Endothelial cell (in vitro differentiated cells): ENCODE results near the gene PYM1. TPM values are rescaled to one million over a fixed set of nuclear protein-coding genes. Genes with fewer than 3 reads are reported as not detected.

Experiments
- DNase-seq: peaks from one replicate; pipeline ENCODE4 v3.0.0; 2021; ENCODE audit warnings: low spot score
- H3K27ac Mint-ChIP-seq: one replicate; pipeline ENCODE4 v1.8.0; 2021; ENCODE audit warnings: mixed read lengths, inconsistent platforms; ENCODE audit not compliant: unreplicated experiment
- H3K27me3 Mint-ChIP-seq: one replicate; pipeline ENCODE4 v1.8.0; 2021; ENCODE audit warnings: mild to moderate bottlenecking, moderate library complexity, mixed read lengths, inconsistent platforms; ENCODE audit not compliant: unreplicated experiment
- H3K36me3 Mint-ChIP-seq: one replicate; pipeline ENCODE4 v1.8.0; 2021; ENCODE audit warnings: mild to moderate bottlenecking, low read depth, mixed read lengths, inconsistent platforms; ENCODE audit not compliant: unreplicated experiment
- H3K4me1 Mint-ChIP-seq: one replicate; pipeline ENCODE4 v1.8.0; 2021; ENCODE audit warnings: mild to moderate bottlenecking, mixed read lengths, inconsistent platforms; ENCODE audit not compliant: unreplicated experiment
- H3K4me3 Mint-ChIP-seq: one replicate; pipeline ENCODE4 v1.8.0; 2021; ENCODE audit warnings: mild to moderate bottlenecking, mixed read lengths, inconsistent platforms; ENCODE audit not compliant: unreplicated experiment
- H3K9me3 Mint-ChIP-seq: one replicate; pipeline ENCODE4 v1.8.0; 2021; ENCODE audit warnings: mixed read lengths, inconsistent platforms; ENCODE audit not compliant: unreplicated experiment
- CTCF ChIP-seq: fragments of 200-600 bp; sonication (generic); IDR thresholded peaks from one replicate; pipeline ENCODE4 v1.5.0; 2021; ENCODE audit warnings: antibody characterized with exemption; ENCODE audit not compliant: unreplicated experiment
- total RNA-seq: library from RNA; stranded (reverse); fragmentation: NEBNext Ultra II Directional; extraction: Animal tissue kit (Norgen Biotek cat#: 25700); gene quantifications from one replicate; pipeline ENCODE4 v1.2.1, GENCODE V29; 2021; ENCODE audit not compliant: unreplicated experiment

The PYM1 gene
- total RNA-seq, 1 donor from 2014 or later = 58.6 TPM

GRCh38 chr12:55965941-55966407 is 38.3 kb upstream of the PYM1 start, which contains the start of gene PMEL:
TSS of gene PMEL (minus strand) at chr12:55966042. CDS start at chr12:55966011, 31 bp downstream.
- H3K4me1 Mint-ChIP-seq = peaks cover 31% of the 10 kb centered on the region
- peak within 1 kb of the TSS; percentile 96 for H3K4me3 Mint-ChIP-seq
- peaks cover 12% of the 10 kb centered on the region for H3K36me3 Mint-ChIP-seq
- H3K27me3 Mint-ChIP-seq = peaks cover 10% of the 10 kb centered on the region
- peak; percentile 19 for DNase-seq
- TF ChIP-seq CTCF = no peak
- no peaks in the 10 kb centered on the region for H3K9me3 Mint-ChIP-seq
- peak within 1 kb of the TSS; percentile 89 for H3K27ac Mint-ChIP-seq

- Mint-ChIP-seq H3K36me3 (peaks cover 8% of the 10 kb centered on the region), H3K27me3 (peaks cover 10% of the 10 kb centered on the region), H3K4me3 (peak overlapping the region; percentile 96), H3K9me3 (no peaks in the 10 kb centered on the region), H3K27ac (peak overlapping the region; percentile 89), H3K4me1 (peaks cover 30% of the 10 kb centered on the region)
- TF ChIP-seq CTCF = no peak
- no peak for DNase-seq
Measured at GRCh38 chr12:55965240-55965639, 37.5 kb upstream of the PYM1 start.

GRCh38 chr12:55963760-55964159 is 36.1 kb upstream of the PYM1 start:
- Mint-ChIP-seq H3K27me3 (peaks cover 10% of the 10 kb centered on the region), H3K9me3 (no peaks in the 10 kb centered on the region), H3K4me3 (peak overlapping the region; percentile 12), H3K4me1 (peaks cover 30% of the 10 kb centered on the region), H3K27ac (peak overlapping the region; percentile 70), H3K36me3 (peaks cover 4% of the 10 kb centered on the region)
- TF ChIP-seq CTCF = no peak
- DNase-seq = no peak

- H3K36me3 Mint-ChIP-seq = peaks cover 18% of the 10 kb centered on the region
- no peak for DNase-seq
- no peaks in the 10 kb centered on the region for H3K9me3 Mint-ChIP-seq
- H3K27me3 Mint-ChIP-seq = peaks cover 6% of the 10 kb centered on the region
- no peak overlapping the region for H3K27ac Mint-ChIP-seq
- peaks cover 2% of the 10 kb centered on the region for H3K4me1 Mint-ChIP-seq
- no peak overlapping the region for H3K4me3 Mint-ChIP-seq
- TF ChIP-seq CTCF = no peak
Measured at GRCh38 chr12:55957106-55957859, 29.6 kb upstream of the PYM1 start.
